GM12878 (cell line): ENCODE data around the gene RNF150. TPM values are rescaled to one million over a fixed set of nuclear protein-coding genes. Genes with fewer than 3 reads are reported as not detected.

Experiments used
- ATAC-seq: fragments of 200-7000 bp; cut with Tn5 transposase; 3 replicates; pipeline ENCODE4 v1.9.1; 2020; ENCODE audit warnings: mild to moderate bottlenecking, moderate library complexity
- BruUV-seq: library from RNA; stranded (reverse); fragments of 400-500 nt; replicated peaks from 2 replicates; lab custom pipeline; 2021; lab: Mats Ljungman, UMichigan
- CTCF ChIA-PET: fragments of 300-600 bp; sonication (Branson Sonifier 250); formaldehyde crosslinking; extraction: SDS; loops from one replicate; lab custom pipeline; 2021; ENCODE audit warnings: inconsistent platforms; lab: Yijun Ruan, JAX
- POLR2A ChIA-PET: fragments of 350-600 bp; formaldehyde crosslinking; extraction: SDS; loops from one replicate; lab custom pipeline; 2021; ENCODE audit warnings: inconsistent platforms; lab: Charles Lee
- RAD21 ChIA-PET: fragments of 300-600 bp; sonication (Branson Sonifier 250); formaldehyde crosslinking; loops from one replicate; lab custom pipeline; 2023; ENCODE audit warnings: antibody characterized with exemption; ENCODE audit not compliant: unreplicated experiment; lab: Charles Lee
- SMC1A ChIA-PET: fragments of 300-600 bp; sonication (Branson Sonifier 250); formaldehyde crosslinking; loops from one replicate; lab custom pipeline; 2023; ENCODE audit not compliant: unreplicated experiment, uncharacterized antibody; lab: Charles Lee
- DNase-seq: peaks from one replicate; pipeline ENCODE4 v3.0.0-alpha.2; 2011; ENCODE audit warnings: low read depth, low spot score
- FAIRE-seq: peaks from 3 replicates; lab custom pipeline; 2011; peaks lifted over from hg19 to GRCh38; lab: Jason Lieb, UNC
- H2AFZ ChIP-seq: 2 replicates; pipeline ENCODE4 v1.6.0; 2011; ENCODE audit warnings: low read depth, low read length, control low read depth; ENCODE audit not compliant: control insufficient read depth
- H3K27ac ChIP-seq: 2 replicates; pipeline ENCODE4 v1.5.1; 2011; ENCODE audit warnings: control low read depth; ENCODE audit not compliant: control insufficient read depth, insufficient read depth
- H3K27me3 ChIP-seq, 2 experiments: replicated peaks in 1 of 2; 2 replicates each; pipeline versions ENCODE4 v1.6.0 to v1.6.1; 2011; ENCODE audit warnings: low read length in 1 of 2; ENCODE audit not compliant: control insufficient read depth in 2 of 2, insufficient read depth in 2 of 2
- H3K36me3 ChIP-seq, 2 experiments: 2 replicates each; pipeline ENCODE4 v1.5.1; 2011; ENCODE audit warnings: low read length in 1 of 2; ENCODE audit not compliant: control insufficient read depth in 2 of 2, insufficient read depth in 2 of 2
- H3K4me1 ChIP-seq: 2 replicates; pipeline ENCODE4 v1.6.1; 2011; ENCODE audit warnings: mild to moderate bottlenecking, low read length, moderate library complexity, mixed read lengths; ENCODE audit not compliant: control insufficient read depth, insufficient read depth
- H3K4me2 ChIP-seq: 2 replicates; pipeline ENCODE4 v1.6.0; 2011; ENCODE audit warnings: control low read depth; ENCODE audit not compliant: control insufficient read depth, insufficient read depth
- H3K4me3 ChIP-seq: fragments of 200-600 bp; sonication (generic); 2 replicates; pipeline ENCODE4 v1.5.1; 2016
- H3K79me2 ChIP-seq: 2 replicates; pipeline ENCODE4 v1.6.0; 2011; ENCODE audit warnings: low read length; ENCODE audit not compliant: control insufficient read depth, insufficient read depth
- H3K9ac ChIP-seq: 2 replicates; pipeline ENCODE4 v1.8.0; 2011; ENCODE audit warnings: low read length, control low read depth, mixed read lengths; ENCODE audit not compliant: control insufficient read depth, insufficient read depth
- H3K9me3 ChIP-seq: replicated peaks from 3 replicates; pipeline ENCODE4 v1.5.1; 2011; ENCODE audit warnings: mild to moderate bottlenecking, low read length; ENCODE audit not compliant: control insufficient read depth, insufficient read depth
- H4K20me1 ChIP-seq: 2 replicates; pipeline ENCODE4 v1.6.0; 2011; ENCODE audit not compliant: control insufficient read depth, insufficient read depth
- ASH2L ChIP-seq: fragments of 300-600, 200-600 bp; sonication (generic); IDR thresholded peaks from 2 replicates; pipeline ENCODE4 v1.6.1; 2017; ENCODE audit warnings: low read depth, mild to moderate bottlenecking, borderline replicate concordance
- BACH1 ChIP-seq: fragments of 450-650 bp; IDR thresholded peaks from 2 replicates; pipeline ENCODE4 v1.6.1; 2017; ENCODE audit warnings: mild to moderate bottlenecking, borderline replicate concordance
- BCLAF1 ChIP-seq: fragments of 450-650 bp; IDR thresholded peaks from 2 replicates; pipeline ENCODE4 v1.6.1; 2017; ENCODE audit warnings: antibody characterized with exemption, mild to moderate bottlenecking, moderate library complexity
- DPF2 ChIP-seq: fragments of 450-650 bp; IDR thresholded peaks from 2 replicates; pipeline ENCODE4 v1.6.1; 2017; ENCODE audit warnings: mild to moderate bottlenecking
- EZH2 ChIP-seq: IDR thresholded peaks from 2 replicates; pipeline ENCODE4 v1.6.1; 2012; ENCODE audit warnings: low read depth, mild to moderate bottlenecking, control low read depth, inconsistent platforms, low read length, borderline replicate concordance; ENCODE audit not compliant: control insufficient read depth
- IKZF1 ChIP-seq: fragments of 450-650 bp; conservative IDR thresholded peaks from 2 replicates; pipeline ENCODE4 v1.6.1; 2017; ENCODE audit warnings: antibody characterized with exemption, mild to moderate bottlenecking
- MEF2B ChIP-seq: fragments of 450-650 bp; IDR thresholded peaks from 2 replicates; pipeline ENCODE4 v1.6.1; 2018; ENCODE audit warnings: mild to moderate bottlenecking, moderate library complexity; ENCODE audit not compliant: partially characterized antibody, poor library complexity, severe bottlenecking
- MTA3 ChIP-seq: IDR thresholded peaks from 2 replicates; pipeline ENCODE4 v1.6.1; 2012; ENCODE audit warnings: low read length, inconsistent platforms, borderline replicate concordance
- MXI1 ChIP-seq: fragments of 150-350 bp; IDR thresholded peaks from 2 replicates; pipeline ENCODE4 v1.6.1; 2011; ENCODE audit warnings: low read depth, mild to moderate bottlenecking, inconsistent platforms, low read length, improper control_type of control experiment
- PBX3 ChIP-seq: IDR thresholded peaks from 2 replicates; pipeline ENCODE4 v1.6.1; 2011; ENCODE audit warnings: mild to moderate bottlenecking, low read depth, low read length, moderate library complexity; ENCODE audit not compliant: insufficient replicate concordance
- RAD51 ChIP-seq: fragments of 450-650 bp; IDR thresholded peaks from 2 replicates; pipeline ENCODE4 v1.6.1; 2016; ENCODE audit warnings: moderate library complexity, mild to moderate bottlenecking, inconsistent platforms
- RBBP5 ChIP-seq: fragments of 200-600 bp; sonication (generic); conservative IDR thresholded peaks from 2 replicates; pipeline ENCODE4 v1.6.1; 2016
- SKIL ChIP-seq: fragments of 450-650 bp; IDR thresholded peaks from 2 replicates; pipeline ENCODE4 v1.6.1; 2017; ENCODE audit warnings: mild to moderate bottlenecking, low read depth, inconsistent platforms; ENCODE audit not compliant: poor library complexity, severe bottlenecking
- SRF ChIP-seq, 2 experiments: IDR thresholded peaks; 2 replicates each; pipeline ENCODE4 v1.6.1; 2011; ENCODE audit warnings: low read depth in 2 of 2, low read length in 2 of 2, mild to moderate bottlenecking in 1 of 2, moderate library complexity in 1 of 2
- ZNF622 ChIP-seq: fragments of 450-650 bp; IDR thresholded peaks from 2 replicates; pipeline ENCODE4 v1.6.1; 2017; ENCODE audit warnings: mild to moderate bottlenecking, inconsistent platforms
- WGBS: methylation state at CpG from one replicate; pipeline ENCODE4 v1.1.6; 2016; ENCODE audit warnings: low lambda C conversion rate; ENCODE audit not compliant: insufficient replicate concordance, insufficient coverage; ENCODE audit errors: missing lambda C conversion rate; 5-methylcytosine and 5-hydroxymethylcytosine counted together
- in situ Hi-C: fragments of 300-500 bp; cut with MboI; formaldehyde crosslinking; loops from 9 replicates; pipeline ENCODE4 v1.14.3; 2018; ENCODE audit warnings: mixed read lengths
- intact Hi-C: fragments of 100-400 bp; cut with micrococcal nuclease; formaldehyde crosslinking; loops from one replicate; pipeline ENCODE4 v1.14.2; 2022; ENCODE audit not compliant: unreplicated experiment
- polyA plus RNA-seq, 11 experiments: library from polyadenylated mRNA; depleted of rRNA in 4 of 11; unstranded in 6 of 11; stranded (reverse) in 5 of 11; fragments of >200 nt; fragmentation: Nextera tagmentation in 4 of 11; fragmentation: Illumina TruSeq in 1 of 11; extraction: Ambion mirVana in 4 of 11; extraction: Trizol in 1 of 11; gene quantifications; 1 replicate in 1 of 11; 2 replicates in 10 of 11; pipeline versions ENCODE4 v1.2.1 to v1.2.3, GENCODE V29; 2011 to 2016; ENCODE audit warnings: inconsistent platforms in 2 of 11, missing spikeins in 2 of 11, low read depth in 1 of 11
- total RNA-seq, 4 experiments: library from RNA; depleted of rRNA in 3 of 4; stranded (reverse); fragments of >200 nt in 3 of 4; fragmentation: Illumina TruSeq in 1 of 4; extraction: Trizol in 1 of 4; gene quantifications; 2 replicates each; pipeline versions ENCODE4 v1.2.1 to v1.2.3, GENCODE V29; 2013 to 2021

RNF150 gene
- total and polyA plus RNA-seq, 10 of the 15 experiments (the other 5 are each of a cell fraction or from before 2014, with no cell fraction given), result 0.01 to 2.3 (median 0.04) TPM; not detected in 6

GRCh38 chr4:141159027-141159426 lies 25.8 kb upstream of the RNF150 start:
- ChIA-PET CTCF (interaction anchor here (0.7 to 1.6 kb wide), 5 partner anchors 9 to 1867 kb away, joined by 3 to 5 read pairs (median 4); no protein-coding TSS in a partner anchor), SMC1A (interaction anchor here (0.6 to 0.7 kb wide), 4 partner anchors 48 to 1565 kb away, joined by 3 read pairs; no protein-coding TSS in a partner anchor), POLR2A (no interaction called here), RAD21 (interaction anchor here (0.9 to 1.1 kb wide), 2 partner anchors 248 to 1682 kb away, joined by 3 read pairs; no protein-coding TSS in a partner anchor)
- Histone ChIP-seq H3K9me3 (no peaks in the 10 kb centered on the region), H3K4me1 (no peaks in the 10 kb centered on the region), H3K4me3 (no peak overlapping the region), H3K27ac (no peak overlapping the region), H3K27me3 (no peaks in the 10 kb centered on the region), H3K4me2 (no peak overlapping the region), H3K36me3 (no peaks in the 10 kb centered on the region), H4K20me1 (no peaks in the 10 kb centered on the region)
- in situ Hi-C loops, result no loop called here
- no peak for FAIRE-seq
- intact Hi-C loops, result loop anchor here (2.0 to 10.0 kb wide), 4 partner anchors 148 to 1682 kb away; no protein-coding TSS in a partner anchor
- 0% methylated on average over 1 of the region's 1 CpG for WGBS
- TF ChIP-seq RAD51 (no peak), ZNF622 (no peak), BACH1 (no peak), PBX3 (no peak), BCLAF1 (no peak), SRF (IDR thresholded peaks at IDR 0.05; ENCODE audit: low read depth in 2 of 2, low read length in 2 of 2) (no peak), MTA3 (no peak), DPF2 (no peak), ASH2L (no peak), SKIL (no peak), MEF2B (no peak), RBBP5 (no peak), IKZF1 (no peak), MXI1 (no peak), EZH2 (no peak)
- TF ChIP-seq, all 136 proteins: peak for 0
- H3K79me2 ChIP-seq, result no peaks in the 10 kb centered on the region
- DNase-seq (no peak), ATAC-seq (no peak)
- H2AFZ ChIP-seq, result no peak overlapping the region
- BruUV-seq, result no TSS peak
- H3K9ac ChIP-seq, result no peak overlapping the region
